ENCODE results near the gene BTBD2. TPM values are rescaled to one million over a fixed set of nuclear protein-coding genes. Genes with fewer than 3 reads are reported as not detected.

BTBD2 gene
- total and polyA plus RNA-seq, 2 of the 8 experiments (the other 6 are each of a cell fraction or from before 2014, with no cell fraction given), result 91.7 to 92.3 TPM

DNA sequence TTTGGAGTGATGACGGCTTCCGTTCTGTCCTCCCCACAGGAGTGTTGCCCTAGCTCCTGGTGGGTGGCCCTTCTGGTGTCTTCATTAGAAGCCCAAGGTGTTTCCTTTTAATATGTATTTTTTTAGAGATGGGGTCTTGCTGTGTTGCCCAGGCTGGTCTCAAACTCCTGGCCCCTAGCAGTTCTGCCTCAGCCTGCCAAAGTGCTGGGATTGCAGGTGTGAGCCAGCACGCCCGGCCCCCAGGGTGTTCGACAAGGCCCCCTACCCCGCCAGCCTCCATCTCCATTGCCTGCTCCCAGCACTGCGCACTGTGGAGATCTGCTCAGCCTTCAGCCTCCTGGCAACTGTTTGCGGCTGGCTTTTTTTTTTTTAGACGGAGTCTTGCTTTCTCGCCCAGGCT is 31.2 kb downstream of the BTBD2 start (continued):
- TF ChIP-seq POU5F1 (IDR thresholded peaks at IDR 0.05; ENCODE audit: low read depth, low read length) (no peak), POLR2AphosphoS5 (IDR thresholded peaks at IDR 0.05; ENCODE audit: low read depth, low read length) (no peak), KDM5A (IDR thresholded peaks at IDR 0.05; ENCODE audit: low read length) (no peak), GABPA (IDR thresholded peaks at IDR 0.05; ENCODE audit: borderline replicate concordance, insufficient read depth, low read length) (no peak), ZNF274 (IDR thresholded peaks at IDR 0.05; ENCODE audit: borderline replicate concordance, extremely low read depth, low read length) (no peak), NRF1 (IDR thresholded peaks at IDR 0.05; ENCODE audit: low read depth, low read length) (no peak)
- TF ChIP-seq, protein P1, sequence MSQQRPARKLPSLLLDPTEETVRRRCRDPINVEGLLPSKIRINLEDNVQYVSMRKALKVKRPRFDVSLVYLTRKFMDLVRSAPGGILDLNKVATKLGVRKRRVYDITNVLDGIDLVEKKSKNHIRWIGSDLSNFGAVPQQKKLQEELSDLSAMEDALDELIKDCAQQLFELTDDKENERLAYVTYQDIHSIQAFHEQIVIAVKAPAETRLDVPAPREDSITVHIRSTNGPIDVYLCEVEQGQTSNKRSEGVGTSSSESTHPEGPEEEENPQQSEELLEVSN (IDR thresholded peaks at IDR 0.05), result no peak
